GM19099 (cell line): ENCODE data around the gene XRN1.

Experiments
- POLR2A ChIP-seq: IDR thresholded peaks from 3 replicates; pipeline ENCODE4 v1.6.1; 2011; ENCODE audit warnings: low read depth; ENCODE audit not compliant: insufficient read length; ENCODE audit errors: extremely low read depth

Gene XRN1

GRCh38 chr3:142355692-142356091, 92.1 kb downstream of the XRN1 start:
- no peak for TF ChIP-seq POLR2A

- no peak for TF ChIP-seq POLR2A
These were observed 93.8 kb downstream of the XRN1 start for GRCh38 chr3:142354076-142354475.

- no peak for TF ChIP-seq POLR2A
These were observed 94.3 kb downstream of the XRN1 start for GRCh38 chr3:142353571-142353970.

DNA sequence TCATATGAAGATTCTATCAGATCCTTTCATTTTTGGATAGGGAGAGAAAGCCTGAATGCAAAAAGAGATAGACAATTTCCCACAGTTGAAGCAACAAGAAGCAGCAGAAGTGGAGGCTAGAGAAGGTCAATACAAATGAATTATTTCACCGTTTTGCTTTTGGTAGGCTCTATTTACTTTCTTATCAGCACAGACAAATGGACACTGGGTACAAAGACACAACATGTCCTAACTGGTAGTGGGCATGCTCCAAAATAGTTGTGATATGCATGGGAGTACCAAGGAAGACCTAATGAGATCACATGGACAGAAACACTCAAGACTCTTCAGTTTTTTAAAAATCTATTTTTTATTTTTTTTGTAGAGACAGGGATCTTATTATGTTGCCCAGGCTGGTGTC, 99.4 kb downstream of the XRN1 start:
- TF ChIP-seq POLR2A: no peak

DNA sequence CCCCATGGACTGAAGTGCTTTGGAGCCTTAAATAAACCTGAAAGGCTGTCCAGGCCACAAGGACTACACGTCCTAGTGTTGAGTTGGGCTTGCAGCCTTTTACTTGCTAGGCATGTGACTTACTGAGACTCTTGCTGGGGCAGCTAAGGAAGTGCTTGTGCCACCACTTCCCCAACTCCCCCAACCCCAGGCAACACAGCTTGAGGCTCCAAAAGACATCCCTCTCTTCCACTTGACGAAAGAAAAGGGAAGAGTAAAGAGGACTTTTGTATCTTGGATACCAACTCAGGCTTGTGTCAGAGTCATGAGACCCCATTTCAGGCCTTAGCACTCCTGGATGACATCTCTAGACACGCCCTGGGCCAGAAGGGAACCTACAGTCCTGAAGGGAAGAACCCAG, 109.8 kb downstream of the XRN1 start:
- no peak for TF ChIP-seq POLR2A

- no peak for TF ChIP-seq POLR2A
These were observed 115.4 kb downstream of the XRN1 start for GRCh38 chr3:142332390-142332789.

DNA sequence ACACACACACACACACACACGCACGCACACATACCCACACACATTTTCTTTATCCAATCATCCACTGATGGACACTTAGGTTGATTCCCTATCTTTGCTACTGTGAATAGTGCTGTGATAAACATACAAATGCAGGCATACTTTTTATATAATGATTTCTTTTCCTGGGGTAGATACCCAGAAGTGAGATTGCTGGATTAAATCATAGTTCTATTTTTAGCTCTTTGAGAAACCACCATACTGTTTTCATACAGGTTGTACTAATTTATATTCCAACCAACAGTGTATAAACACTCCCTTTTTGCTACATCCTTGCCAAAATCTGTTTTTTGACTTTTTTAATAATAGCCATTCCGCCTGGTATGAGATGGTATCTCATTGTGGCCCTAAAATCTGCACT, 127.9 kb downstream of the XRN1 start:
- TF ChIP-seq POLR2A: no peak

DNA sequence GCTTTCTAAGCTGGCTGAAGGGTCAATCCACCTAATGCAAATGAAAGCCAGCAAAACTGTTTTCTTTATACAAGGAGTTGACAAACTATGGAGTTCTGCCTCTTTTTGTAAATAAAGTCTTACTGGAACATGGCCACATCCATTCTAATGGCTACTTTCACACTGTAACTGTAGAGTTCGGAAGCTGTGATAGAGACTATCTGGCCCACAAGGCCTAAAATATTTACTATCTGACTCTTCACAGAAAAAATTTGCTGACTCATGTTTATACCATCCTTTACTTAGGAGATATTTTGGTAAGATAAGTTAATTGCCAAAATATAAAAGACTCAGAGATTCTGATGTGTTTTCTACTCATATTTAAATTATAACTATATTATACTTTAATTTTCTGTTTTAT, 128.7 kb downstream of the XRN1 start:
- no peak for TF ChIP-seq POLR2A

DNA sequence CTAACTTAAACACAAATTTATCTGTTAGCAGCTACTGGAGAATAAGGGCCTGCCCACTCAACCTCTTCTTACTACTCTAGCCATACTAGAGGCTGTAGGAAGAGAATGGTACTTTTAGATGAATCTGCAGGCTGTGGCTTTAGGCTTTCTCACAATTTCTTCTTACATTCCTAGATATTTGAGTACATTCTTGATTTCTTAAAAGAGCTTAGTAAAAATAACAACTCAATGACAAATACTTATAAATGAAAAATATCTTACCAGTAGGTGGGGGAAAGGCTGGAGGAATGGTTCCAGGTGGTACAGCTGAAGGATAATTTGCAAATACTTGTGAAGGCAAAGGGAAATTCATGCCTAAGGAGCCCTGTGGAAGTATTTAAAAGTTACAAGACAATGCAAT, 129.5 kb downstream of the XRN1 start:
- no peak for TF ChIP-seq POLR2A

GRCh38 chr3:142315083-142315482, 132.8 kb downstream of the XRN1 start:
- no peak for TF ChIP-seq POLR2A

DNA sequence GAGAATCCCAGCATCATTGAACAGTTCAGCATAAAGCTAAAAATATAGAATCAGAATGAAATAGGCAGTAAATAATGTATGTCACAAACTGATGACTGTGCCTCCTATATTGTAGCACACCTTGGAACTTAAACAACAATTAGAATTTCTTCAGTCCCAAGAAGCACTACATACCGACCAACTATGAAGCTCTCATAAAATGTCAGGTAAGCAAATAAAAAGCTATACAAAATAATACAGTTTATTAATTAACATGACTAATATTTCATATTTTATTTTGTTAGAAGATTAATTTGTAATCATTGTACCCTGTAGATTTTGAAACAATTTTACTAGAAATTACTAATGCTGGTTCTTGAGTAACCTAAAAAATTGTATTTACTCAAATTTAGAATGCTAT, 137.4 kb downstream of the XRN1 start:
- TF ChIP-seq POLR2A: no peak

- no peak for TF ChIP-seq POLR2A
These were observed 149.2 kb downstream of the XRN1 start for GRCh38 chr3:142298626-142299025.

DNA sequence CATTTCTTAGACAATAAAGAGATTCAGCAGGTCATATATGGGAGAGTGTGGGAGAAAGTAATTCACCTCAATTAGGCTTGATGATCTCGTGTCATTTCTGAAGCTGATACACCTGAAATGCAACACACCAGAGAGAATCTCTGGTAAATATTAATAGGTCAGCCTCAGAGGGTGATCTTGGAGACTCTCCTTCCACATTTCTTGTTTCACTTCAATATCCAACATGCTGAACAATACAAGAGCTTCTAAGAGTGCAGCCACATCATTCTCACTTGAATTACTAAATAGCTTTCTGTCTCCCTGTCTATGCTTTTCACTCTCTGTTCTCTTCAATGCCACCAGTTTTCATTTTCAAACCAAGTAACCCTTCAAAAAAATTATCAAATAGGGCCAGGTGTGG, 151.3 kb downstream of the XRN1 start:
- TF ChIP-seq POLR2A: no peak

DNA sequence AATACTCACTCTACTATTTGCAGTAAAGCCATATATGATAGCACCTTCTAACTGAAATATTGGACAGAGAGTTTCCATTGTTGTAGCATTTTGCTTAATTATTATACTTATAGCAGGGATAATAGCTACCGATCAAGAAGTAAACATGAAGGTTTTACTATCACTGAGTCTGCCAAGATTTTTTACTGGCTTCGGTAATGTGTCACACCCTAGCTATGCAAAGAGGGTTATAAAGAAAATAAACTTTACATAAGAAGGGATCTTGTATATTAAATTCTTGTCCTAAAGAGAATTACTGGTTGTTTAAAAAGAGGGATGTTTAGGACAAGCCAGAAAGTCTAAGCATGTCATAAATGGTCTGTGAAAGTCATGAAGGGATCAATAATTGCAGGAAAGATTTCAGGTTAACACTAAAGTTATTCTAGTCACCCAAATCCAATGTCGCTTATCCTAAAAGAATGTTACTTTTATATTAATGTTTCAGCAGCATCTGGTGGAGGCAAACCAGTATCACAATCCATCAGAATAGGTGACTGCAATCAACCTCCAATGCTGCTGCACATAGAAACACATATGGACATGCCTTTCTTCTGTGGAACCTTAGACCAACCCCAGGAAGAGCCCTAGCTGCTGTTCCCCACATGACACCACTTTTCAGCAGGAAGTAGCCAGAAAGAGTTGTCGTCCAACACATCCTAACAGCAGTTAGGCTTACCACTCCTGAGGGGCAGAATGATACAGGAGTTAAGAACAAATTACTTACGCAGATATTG, 159.8 kb downstream of the XRN1 start:
- TF ChIP-seq POLR2A: no peak

DNA sequence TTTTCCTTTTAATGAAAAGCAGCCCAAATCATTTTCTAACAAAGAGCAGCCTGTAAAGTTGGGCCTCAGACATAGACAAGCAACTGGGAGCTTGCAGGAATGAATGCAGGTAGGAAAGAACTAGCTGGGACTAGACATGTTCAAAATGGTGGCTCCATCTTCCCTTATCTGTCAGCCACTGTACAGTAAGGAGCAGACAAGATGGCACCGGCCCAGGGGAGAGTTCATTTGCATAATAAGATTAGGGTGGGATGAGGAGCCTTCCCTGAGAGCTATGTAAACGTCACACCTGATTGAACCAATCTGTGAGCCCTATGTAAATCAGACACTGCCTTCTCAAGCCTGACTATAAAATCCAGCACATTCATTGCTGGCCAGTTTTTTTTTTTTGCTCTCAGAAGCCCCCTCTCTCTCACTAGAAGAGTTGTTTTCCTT, 162.7 kb downstream of the XRN1 start:
- no peak for TF ChIP-seq POLR2A

GRCh38 chr3:142282503-142282902, 165.3 kb downstream of the XRN1 start:
- TF ChIP-seq POLR2A: no peak

DNA sequence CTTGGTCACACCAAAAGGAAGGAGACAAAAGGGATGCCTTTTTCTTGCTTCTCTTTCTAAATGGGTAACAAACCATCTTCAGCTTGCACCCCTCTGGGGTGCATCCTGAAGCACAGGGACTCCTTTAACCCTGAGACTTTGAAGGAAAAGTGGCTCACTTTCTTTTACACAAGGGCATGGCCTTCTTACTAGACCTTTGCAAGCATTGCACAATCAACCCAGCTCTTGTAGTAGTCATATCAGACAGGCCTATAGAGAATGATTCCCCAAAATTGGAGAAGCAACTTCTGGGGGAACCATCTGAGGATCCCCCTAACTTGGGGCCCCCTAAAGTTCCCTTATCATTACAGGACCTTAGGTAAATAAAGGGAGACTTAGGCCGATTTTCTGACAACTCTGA, 166.4 kb downstream of the XRN1 start:
- TF ChIP-seq POLR2A: no peak
